HG03175 (cell line): Measurements from ENCODE around the gene PTPN5.

ENCODE experiments used
- ATAC-seq: cut with Tn5 transposase; IDR thresholded peaks from one replicate; pipeline ENCODE4 v1.9.1; 2021; ENCODE audit warnings: mild to moderate bottlenecking, moderate library complexity; ENCODE audit not compliant: unreplicated experiment

Gene PTPN5

DNA sequence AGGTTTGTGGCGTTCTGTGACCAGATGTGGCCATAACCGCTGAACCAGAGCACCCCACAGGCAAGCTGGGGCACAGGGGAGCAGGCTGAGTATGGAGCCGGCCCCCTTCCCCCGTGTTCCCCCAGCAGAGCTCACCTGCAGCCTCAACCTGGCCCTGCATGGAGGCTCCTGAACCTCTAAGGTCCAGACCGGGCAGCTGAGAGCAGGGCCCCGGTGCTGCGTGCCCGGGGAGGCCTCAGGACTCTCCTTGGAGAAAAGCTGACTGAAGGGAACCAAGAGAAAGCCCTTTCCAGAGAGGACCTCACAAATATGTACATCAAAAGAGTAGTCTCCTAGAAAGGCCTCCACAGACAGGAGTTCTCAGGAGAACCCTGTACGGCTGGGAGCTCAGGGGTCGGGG, 48.2 kb downstream of the PTPN5 start:
- no peak for ATAC-seq

DNA sequence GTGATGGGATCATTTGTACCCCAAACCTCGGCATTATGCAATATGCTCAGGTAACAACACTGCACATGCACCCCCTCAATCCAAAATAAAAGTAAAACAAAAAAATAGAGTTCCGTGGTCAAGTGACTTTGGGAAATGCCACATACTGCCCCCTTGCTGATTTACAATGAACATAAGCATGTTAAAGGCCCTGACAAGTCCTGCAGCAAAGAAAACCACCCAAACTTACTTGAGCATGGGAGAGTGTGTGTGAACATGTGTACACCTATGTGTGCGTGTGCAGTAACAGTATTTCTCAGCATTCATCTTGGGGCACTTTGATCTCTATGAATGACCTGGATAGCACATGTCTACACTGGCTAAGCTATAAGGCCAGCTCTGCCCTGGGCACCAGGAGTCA, 49.8 kb downstream of the PTPN5 start:
- ATAC-seq = no peak

DNA sequence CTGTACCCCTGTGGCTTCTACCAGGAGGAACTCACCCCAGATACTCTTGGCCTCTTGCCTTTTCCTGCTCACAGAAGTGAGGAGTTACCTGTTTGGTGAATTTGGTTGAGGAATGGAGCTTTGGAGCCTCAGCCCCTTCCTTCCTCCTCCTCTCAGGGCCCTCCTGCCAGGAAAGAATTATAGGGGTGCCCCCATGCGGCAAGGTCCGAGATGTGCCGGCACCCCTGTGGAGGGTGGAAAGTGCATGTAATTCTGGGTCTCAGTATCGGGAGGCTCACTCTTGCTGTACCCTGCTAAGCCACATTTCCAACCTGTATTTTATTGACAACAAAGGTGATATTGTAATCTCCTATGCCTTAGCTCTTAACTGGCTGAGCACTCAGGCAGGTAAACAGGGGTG, 51.9 kb downstream of the PTPN5 start:
- ATAC-seq = no peak

DNA sequence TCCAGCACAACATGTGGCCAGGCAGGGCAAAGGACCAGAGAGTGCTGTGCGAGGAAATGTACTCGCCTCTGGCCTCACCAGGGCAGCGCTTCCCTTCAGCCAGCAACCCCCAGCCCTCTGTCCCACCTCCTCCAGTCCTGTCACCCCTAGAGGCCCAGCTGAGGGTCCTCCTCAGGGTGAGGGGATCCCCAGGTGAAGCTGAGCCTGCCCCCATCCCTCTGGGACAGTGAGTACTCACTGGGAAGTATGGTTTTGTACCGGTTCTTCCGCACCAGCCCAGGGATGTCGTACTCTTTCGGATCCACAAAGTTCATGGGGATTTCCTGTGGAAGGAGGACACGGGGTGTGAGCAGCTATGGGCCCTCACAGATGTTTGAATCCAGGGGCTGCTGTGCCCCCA, 54.0 kb downstream of the PTPN5 start:
- ATAC-seq = no peak

- ATAC-seq = no peak
Measured at GRCh38 chr11:18736590-18737148, 54.9 kb downstream of the PTPN5 start.

- ATAC-seq = no peak
Measured at GRCh38 chr11:18733202-18733601, 58.4 kb downstream of the PTPN5 start.

DNA sequence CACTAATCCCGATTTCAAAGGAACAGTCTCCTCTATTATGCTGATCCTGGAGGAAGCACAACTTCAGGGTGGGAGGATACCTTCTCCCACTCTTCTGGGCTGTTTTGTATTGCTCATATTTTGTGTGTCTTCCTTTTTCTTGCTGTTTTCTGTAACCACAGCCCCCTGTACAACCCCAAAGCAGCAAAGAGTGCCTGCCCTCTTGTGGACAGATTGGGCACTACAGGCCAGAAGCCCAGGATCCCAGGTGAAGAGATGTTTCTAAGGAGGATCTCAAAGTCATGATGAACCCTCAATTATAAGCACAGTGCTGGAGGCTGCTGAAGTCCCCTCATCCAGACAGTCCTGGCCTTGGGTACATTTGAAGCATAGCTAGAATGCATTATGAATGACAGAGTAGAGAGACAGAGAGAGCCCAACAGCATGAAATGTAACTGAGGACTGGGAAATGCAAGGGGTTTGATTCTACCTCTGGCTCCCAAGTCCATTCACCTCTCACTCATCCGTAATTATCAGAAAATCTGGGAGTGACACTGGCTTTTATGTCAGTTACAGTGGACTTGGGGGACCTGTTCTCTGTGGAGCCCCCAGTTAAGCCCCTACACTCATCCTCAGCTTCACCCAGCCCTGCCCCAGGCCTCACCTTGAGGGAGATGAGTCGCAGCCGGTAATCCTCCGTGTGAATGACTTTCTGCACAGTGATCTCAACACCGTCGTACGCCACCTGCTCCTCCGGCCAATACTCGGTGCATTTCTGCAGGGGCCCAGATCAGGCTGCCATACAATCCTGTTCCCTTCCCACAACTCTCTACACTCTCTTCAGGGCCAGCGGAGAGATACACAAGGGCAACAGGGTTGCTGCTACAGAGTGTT, 59.4 kb downstream of the PTPN5 start:
- peak; percentile 73 for ATAC-seq

DNA sequence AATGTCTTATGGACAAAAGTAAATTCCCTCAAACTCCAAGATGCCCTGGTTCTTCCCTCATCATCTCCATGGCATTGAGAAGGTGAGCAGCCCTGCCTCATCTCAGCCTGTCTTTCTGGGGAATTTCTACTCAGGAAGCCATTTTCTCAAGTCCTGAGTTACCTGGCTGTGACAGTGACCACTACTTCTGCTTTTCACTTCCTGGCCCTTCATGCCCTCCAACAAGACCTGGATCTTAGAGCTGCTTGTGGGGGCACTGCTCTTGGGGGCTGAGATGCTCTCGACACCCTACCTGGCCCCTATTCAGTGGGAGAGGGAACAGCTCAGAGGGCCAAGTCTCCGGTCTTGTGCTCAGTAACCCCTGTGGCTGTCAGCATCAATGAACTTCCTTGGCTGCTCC, 60.2 kb downstream of the PTPN5 start:
- peak; percentile 27 for ATAC-seq

DNA sequence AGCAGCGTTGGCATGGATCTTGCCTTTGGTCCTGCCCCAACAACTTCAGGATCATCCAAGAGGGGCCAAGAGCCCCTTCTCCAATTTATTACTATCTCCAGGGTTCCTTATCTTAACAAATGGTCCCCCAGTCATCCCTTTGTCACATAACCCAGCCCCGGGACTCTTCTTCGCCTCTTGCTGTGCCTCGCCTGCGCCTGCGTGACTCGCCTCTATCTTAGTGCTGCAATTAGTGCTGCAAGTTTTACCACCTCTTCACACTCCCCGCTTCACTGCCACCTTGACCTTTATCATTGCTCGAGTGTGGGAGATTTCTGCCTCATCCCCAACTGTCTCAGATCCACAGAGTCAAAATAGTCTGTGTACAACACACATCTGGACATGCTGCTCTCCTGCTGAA, 61.6 kb downstream of the PTPN5 start:
- no peak for ATAC-seq

- ATAC-seq = no peak
Measured at GRCh38 chr11:18729426-18729825, 62.2 kb downstream of the PTPN5 start.

GRCh38 chr11:18728658-18729057, 62.9 kb downstream of the PTPN5 start:
- ATAC-seq = no peak

- ATAC-seq = no peak
Measured at GRCh38 chr11:18727479-18728236, 63.9 kb downstream of the PTPN5 start.

- no peak for ATAC-seq
Measured at GRCh38 chr11:18726040-18726439, 65.6 kb downstream of the PTPN5 start, which contains the start of gene IGSF22. IGSF22 (minus strand) TSS chr11:18726188; CDS start chr11:18724236, 1,952 bp downstream.

DNA sequence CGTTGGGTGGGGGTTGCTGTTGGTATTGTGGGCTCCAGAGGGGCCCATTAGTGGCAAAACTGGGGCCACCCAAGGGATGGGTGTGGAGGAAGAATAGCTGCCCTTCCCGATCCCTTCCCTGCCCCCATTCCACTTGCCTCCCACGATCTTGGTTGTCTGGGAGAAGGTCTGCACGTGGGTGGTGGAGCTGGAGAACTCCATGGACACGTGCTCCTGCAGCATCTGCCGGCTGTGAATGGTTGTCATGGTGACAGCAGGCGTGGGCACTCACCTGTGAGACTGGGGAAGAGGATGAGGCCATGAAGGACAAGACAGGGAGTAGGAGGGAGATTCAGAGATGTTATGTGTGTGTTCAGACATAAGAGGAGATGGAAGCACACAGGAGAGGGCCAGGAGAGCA, 67.6 kb downstream of the PTPN5 start:
- ATAC-seq = no peak

DNA sequence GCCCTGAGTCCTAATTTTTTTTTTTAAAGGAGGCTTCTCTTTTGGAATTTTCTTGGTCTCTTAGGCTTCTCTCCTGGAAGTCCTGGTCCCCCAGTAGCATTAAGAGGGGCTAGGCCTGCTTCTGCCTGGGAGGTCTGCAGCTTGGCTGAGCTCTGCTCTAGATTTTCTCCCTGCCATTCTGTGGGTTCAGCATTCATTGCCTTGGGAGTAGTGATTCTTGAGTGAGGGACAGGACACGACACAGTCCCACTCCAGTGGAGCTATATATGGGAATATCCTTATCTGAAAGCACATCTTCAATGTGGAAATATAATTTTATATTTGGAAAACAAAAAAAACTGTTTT, 69.3 kb downstream of the PTPN5 start:
- peak; percentile 15 for ATAC-seq

GRCh38 chr11:18721561-18722292, 69.9 kb downstream of the PTPN5 start:
- ATAC-seq = peak; percentile 61

DNA sequence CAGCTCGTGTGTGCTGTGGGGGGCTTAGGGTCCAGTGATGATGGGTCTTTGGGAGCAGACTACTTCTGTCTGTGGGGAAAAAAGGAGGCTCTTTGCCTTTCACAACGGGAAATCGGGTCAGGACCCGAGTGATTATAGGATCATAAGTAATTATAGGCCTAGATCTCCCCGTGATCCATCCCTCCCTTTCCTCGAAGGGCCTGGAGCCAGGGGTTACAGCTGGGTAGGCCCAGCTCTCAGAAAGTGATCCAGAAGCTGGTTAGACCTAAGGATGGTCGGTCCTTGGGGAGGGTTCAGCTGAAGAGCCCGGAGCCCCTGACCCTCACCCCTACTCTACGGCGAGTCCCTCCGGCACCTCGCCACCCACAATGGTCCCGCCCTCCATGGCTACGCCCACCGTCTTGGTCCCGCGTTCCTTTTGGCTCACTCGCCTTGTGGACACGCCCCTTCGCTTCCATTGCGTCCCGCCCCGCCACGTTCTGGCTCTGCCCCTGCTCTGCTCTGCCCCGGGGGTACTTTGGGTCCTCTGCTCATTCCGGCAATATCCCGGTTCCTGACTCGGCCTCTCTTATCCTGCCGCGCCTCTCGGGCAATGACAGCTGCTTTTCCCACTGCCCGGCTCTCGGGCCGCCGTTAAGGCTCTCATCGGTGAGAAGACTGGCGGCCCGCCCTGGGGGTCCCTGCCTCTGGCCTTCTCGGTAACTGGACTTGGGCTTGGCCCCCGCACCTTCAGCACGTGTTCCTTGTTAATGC, 70.6 kb downstream of the PTPN5 start:
- peak; percentile 58 for ATAC-seq

- no peak for ATAC-seq
Measured at GRCh38 chr11:18720091-18720807, 71.3 kb downstream of the PTPN5 start.

DNA sequence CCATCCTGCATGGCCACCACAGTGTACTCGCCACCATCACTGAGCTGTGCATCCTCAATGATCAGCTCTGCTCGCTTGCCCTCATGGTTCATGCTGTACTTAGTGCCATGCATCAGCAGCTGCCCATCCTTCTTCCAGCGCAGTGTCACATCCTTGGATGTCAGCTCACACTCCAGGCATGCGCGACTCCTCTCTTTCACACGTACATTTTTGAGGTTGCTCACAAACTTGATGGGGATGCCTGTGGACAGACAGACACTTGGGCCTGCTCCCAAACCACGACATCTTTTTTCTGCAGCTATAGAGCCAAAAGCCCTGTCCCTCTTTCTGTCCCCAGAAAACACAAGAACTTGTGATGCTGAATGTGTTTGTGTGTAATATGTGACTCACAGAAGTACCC, 76.1 kb downstream of the PTPN5 start:
- ATAC-seq = no peak

DNA sequence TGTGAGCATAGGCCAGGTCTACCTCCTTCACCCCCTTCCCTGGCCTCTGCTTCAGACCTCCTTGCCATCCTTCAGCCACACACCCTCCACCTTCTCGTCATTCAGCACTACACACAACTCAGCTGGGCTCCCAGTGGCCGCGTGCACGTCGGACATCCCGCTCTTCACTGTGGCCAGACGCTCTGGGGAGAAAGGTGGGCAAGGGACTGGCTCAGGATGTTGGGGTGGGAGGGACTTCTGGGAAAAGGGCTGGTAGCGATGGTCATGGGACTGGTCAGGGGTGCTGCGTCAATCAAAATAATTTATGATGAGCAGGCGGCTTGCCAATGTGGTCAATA, 77.2 kb downstream of the PTPN5 start:
- ATAC-seq = no peak
